HG02588 (cell line): Measurements from ENCODE around the gene ETNK1.

ENCODE experiments used
- ATAC-seq: cut with Tn5 transposase; IDR thresholded peaks from one replicate; pipeline ENCODE4 v1.9.1; 2021; ENCODE audit warnings: mild to moderate bottlenecking, moderate library complexity; ENCODE audit not compliant: unreplicated experiment

Gene ETNK1

DNA sequence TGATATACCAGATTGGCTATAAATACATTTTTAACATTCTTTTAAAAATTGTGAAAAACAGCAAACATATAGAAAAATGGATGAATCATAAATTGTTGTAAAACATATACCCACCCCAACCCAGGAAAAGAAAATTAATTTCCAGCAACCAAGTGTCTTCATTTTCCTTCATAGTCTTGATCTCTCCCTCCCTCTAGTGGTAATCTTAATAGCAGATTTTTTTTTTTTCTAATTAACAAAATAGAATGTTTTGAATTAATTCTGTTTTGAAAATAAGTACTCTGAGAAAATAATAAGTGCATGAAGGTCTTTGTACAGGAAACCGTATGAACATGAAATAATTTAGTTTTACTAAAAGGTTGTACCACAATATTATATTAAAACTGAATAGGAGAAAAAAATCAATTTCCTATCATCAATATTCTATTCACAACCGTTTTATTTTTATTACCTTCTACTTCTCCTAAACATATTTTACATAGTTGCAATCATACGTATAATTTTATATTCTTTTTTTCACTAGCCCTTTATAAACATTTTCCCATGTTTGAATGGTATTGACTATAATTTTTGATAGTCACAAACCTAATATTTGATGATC, 7.0 kb downstream of the ETNK1 start:
- no peak for ATAC-seq

DNA sequence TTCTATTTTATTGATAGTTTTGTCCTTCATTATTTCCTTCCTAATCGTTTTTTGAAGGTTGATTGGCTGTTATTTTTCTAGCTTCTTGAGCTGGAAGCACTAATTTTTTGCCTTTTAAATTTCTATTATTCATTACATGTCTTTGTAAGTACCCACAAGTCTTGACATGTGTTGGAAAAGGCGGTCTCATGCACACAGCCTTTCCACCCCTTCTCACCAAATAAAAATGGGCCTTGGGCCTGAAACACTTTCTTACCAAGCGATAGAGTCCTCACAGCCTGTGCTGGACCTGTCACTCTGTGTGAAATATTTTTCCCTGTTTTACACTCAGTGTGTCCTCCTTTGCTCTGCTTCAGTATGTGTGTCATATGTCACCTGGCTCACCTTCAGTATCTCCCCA, 9.9 kb downstream of the ETNK1 start:
- ATAC-seq: no peak

DNA sequence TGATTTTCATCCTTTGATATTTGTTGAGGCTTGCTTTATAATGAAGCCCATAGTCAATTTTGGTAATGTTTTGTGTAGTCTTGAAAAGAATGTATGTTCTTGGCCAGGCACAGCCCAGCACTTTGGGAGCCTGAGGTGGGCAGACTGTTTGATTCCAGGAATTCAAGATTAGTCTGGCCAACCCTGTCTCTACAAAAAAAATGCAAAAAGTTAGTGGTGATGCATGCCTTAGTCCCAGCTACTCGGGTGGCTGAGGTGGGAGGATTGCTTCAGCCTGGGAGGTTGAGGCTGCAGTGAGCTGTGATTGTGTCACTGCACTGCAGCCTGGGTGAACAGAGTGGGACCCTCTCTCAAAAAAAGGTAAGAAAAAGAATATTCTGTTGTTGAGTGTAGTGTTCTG, 10.8 kb downstream of the ETNK1 start:
- ATAC-seq: no peak

DNA sequence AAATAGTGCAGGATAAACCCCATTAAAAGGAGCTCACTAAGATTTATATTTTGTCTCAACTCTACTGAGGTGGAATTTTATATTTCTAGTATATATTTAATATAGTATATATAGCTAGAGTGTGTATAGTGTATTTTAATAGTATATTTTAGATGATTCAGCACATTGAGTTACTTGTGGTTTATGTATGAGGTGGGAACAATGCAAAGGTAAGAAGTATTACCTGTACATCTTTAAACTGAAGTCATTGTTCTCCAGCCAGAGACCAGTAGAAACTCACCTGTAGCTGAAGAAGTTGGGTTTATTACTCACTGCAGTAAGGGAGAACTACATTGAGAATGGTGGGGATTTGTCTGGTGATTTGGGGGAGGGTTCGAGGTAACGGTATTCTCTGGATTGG, 15.9 kb downstream of the ETNK1 start:
- ATAC-seq: no peak

DNA sequence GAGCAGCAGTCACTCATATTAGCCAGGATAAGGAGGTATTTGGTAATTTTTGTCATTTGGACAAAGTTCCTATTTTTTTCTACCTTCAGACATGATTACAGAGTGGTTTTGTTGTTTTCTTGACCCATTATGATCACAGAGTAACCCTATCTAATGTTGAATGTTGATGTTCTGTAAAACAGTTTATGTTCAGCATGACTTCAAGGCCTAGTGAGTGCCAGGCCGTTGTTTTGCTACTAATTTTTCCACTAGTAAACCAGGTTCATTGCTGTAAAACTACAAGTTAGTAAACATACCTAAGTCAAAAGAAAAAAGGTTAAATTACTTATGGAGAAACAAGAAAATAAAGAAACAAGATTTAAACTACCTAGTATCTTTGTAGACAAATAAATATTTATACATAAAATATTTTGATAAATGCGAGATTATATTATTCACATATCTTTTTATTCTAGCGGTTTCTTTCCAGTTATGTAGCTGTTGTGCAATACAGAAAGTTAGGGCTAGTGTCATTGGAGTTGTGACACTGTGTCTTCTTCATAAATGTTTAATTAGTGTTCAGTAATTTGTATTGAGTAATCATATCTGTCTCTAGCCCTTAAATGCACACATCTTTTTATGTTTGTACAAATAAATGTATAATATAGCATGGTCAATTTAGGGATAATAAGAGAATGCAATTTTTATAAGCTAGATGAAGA, 16.5 kb downstream of the ETNK1 start:
- ATAC-seq: no peak

DNA sequence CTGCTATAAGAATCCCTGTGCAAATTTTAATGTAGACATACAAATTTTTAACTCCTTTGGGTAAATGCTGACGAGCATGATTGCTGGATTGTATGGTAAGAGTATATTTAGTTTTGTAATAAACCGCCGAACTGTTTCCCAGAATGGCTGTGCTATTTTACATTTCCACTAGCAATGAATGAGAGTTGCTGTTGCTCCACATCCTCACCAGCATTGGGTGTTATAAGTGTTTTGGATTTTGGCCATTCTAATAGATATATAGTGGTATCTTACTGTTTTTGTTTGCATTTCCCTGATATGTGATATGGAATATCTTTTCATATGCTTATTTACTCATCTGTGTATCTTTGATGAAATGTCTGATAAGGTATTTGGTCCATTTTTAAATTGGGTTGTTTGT, 23.7 kb downstream of the ETNK1 start:
- ATAC-seq: no peak

DNA sequence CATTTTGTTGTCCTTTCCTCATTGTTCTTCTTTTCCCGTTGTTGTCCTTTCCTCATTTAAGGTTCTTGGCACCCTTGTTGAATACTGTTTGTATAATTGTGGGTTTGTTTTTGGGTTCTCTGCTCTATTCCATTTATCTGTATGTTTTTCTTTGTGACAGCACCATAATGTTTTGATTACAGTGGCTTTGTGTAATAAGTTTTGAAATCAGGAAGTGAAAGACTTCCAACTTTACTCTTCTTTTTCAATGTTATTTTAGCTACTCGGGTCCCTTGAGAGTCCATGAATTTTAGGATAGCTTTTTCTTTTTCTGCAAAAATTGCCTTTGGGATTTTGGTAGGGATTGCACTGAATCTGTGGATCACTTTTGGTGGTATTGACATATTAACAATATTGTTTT, 28.1 kb downstream of the ETNK1 start:
- ATAC-seq: no peak

DNA sequence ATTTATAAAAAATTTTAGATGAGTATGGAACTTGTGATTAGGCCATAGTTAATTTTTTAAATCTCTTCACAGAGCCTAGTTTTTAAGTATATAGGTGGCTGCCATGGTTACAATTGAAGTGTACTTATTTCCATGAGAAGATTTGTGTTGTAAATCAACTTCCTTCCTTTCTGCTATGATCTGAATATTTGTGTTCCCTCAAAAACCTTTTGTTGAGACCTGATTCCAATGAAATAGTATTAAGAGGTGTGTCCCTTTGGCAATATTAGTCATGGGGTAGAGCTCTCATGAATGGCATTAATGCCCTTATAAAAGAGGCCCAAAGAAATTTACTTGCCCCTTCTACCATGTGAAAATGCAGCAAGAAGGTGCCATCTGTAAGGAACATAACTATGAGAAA, 28.8 kb downstream of the ETNK1 start:
- no peak for ATAC-seq

DNA sequence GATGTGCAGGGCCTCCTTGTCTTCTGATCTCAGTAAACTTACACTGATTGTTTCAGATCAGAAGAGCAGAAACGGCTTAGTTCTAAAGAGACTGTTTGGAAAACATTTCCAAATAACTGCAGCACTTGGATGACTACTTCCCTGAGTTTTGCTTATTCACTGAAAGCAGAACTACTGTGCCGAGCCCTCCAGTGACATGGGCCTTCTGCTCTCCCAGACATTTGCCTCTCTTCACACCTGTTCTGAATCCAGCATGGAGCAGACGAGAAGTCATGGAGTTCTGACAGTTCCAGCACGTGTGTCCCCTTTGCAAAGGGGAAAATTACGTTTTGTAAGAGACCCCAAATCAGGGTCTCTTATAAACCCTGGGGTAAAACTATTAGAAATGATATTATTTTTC, 31.4 kb downstream of the ETNK1 start:
- no peak for ATAC-seq

DNA sequence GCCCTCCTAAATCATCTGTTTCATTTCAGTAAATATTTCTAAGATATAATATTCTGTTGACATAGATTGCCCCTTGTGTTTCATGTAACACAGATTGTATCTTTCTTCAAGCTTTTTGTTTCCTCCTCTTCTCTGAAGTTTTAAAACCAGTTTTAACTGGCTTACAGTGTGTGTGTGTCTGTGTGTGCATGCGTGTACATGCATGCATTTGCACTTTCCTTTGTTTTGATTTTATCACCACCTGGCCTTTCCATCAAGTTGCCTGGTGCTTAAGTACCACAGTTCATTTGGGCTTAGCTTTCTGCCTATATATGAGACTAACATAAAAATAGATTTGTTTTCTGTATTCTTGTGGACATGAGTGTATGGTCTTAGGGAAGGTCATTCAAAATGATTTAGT, 31.9 kb downstream of the ETNK1 start:
- ATAC-seq: no peak

DNA sequence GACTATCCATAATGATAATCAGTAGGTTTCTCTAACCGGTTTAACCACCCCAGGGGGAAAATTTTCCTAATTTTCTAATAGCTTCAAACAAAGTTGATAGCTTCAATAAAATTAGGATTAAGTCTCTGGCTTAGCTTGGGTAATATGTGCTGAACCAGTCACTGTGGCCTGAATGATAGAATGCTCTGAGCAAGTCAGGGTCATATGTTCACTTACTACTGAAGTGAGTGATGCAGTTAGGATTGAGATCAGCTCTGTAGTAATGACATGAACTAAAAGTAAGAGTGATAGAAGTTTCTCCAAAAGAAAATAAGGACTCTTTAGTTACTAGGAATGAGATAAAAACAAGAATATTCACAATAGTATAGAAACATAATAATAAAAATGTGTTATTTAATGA, 32.6 kb downstream of the ETNK1 start:
- ATAC-seq: no peak

DNA sequence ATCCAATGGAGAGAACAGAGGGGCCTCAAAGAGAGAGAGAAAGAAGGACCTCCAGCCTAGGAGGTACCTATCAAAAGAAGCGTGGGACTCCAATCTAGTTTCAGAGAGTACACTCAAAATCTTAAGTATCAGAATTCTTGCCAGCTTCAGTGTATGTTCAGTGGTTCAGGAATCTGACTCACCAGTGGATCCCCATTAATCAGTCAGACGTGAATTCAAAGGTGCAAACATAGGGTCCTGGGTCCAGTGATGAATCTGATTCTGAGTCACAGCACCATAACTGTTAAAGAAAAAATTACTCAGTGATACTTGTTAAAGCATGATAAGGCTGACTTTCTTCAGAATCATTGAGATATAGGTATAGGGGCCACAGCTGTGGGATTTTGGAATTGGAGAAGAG, 33.2 kb downstream of the ETNK1 start:
- ATAC-seq: no peak

DNA sequence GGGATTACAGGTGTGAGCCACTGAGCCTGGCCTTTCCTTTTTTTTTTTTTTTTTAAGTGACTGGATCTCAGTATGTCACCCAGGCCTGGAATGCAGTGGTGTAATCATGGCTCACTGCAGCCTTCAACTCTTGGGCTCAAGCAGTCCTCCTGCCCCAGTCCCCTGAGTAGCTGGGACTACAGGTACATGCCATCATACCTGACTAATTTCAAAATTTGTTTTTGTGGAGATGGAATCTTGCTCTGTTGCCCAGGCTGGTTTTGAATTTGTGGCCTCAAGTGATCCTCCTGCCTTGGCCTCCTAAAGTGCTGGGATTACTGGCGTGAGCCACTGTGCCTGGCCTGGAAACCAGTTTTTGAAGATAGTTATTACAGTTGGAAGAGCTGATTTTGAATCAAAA, 37.4 kb downstream of the ETNK1 start:
- ATAC-seq: no peak

DNA sequence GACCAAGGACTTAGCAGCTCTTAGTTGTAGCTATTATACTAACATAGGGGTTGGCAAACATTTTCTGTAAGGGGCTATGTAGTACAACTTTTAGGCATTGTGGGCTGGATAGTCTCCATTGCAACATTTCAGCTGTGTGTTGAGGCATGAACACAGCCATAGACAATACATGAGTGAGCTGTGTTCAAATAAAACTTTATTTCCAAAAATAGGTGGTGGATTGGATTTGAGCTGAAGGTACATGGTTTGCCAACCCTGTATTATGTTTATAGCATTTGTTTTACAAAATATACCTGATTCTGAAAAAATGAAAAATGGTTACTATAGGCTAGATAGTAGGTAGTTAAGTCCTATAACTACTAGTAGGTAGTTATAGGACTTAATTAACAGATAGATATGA, 40.5 kb downstream of the ETNK1 start:
- no peak for ATAC-seq

DNA sequence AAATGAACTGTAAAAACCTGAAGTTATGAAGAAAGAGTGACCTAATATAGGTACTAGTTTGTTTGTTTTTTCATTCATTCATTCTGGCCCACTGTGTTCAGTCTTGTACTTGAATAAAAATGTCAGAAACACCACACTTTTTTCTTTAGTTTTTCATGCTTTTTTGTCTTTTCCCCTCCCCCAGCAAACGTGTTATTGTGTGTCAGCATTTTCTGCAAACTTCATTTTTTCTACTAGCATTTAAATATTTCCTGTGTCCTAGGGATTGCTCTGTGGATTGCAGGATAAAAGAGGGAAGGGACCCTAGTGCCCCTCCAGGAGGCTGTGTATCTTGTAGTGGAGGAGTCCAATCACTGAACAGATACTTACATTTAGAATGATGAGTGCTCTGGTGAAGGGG, 42.2 kb downstream of the ETNK1 start:
- ATAC-seq: no peak

DNA sequence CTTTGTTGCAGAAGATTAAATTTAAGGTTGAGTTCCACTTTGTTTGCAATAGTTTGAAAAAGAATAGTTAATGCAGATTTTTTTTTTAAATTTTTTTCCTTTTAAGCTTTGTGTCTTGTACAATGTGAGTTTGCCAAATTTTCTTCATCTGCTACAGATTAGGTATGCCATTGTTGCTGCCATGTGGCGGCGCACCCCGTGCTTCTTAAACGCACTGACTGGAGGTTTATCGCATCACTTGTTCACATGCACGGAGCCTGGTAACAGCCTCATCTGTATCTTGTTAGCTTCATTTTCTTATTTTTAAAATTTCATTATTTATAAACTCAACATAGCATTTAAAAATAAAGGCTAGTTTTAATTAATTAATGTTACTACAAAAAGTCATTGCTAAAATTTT, 43.5 kb downstream of the ETNK1 start:
- ATAC-seq: no peak

DNA sequence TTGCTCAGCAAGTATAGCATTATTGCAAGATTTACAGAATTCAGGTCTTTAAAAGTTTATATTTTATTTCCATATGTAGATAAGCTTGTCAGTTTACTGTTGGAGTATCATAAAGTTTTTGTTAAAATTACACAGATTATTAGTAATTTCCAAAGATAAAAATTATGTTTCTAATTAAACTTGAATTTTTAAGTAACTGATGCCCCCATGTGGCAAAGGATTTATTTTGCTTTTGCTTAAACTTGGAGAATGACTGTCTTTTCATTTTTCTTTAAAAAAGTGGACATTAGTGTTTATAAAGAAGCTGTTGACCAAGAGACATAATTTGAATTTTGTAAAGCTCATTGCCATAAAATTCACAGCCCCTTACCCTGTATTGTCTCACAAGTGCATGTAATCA, 45.8 kb downstream of the ETNK1 start:
- ATAC-seq: no peak

DNA sequence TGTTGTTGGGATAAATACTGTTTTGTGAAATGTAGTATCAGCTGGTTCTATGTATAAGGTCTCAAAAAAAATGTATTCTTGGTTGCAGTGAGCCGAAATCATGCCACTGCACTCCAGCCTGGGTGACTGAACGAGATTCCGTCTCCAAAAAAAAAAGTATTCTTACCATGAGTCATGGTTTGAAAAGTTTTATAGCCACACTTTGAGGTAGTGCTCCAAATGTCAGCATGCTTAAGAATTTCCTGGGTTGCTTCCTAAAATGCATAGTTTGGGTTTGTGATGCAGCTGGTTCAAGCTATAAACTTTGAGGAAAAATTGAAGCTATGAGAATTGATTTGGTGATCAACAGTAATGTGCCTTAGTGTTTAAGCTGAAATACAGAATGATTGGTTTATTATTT, 48.0 kb downstream of the ETNK1 start:
- no peak for ATAC-seq

DNA sequence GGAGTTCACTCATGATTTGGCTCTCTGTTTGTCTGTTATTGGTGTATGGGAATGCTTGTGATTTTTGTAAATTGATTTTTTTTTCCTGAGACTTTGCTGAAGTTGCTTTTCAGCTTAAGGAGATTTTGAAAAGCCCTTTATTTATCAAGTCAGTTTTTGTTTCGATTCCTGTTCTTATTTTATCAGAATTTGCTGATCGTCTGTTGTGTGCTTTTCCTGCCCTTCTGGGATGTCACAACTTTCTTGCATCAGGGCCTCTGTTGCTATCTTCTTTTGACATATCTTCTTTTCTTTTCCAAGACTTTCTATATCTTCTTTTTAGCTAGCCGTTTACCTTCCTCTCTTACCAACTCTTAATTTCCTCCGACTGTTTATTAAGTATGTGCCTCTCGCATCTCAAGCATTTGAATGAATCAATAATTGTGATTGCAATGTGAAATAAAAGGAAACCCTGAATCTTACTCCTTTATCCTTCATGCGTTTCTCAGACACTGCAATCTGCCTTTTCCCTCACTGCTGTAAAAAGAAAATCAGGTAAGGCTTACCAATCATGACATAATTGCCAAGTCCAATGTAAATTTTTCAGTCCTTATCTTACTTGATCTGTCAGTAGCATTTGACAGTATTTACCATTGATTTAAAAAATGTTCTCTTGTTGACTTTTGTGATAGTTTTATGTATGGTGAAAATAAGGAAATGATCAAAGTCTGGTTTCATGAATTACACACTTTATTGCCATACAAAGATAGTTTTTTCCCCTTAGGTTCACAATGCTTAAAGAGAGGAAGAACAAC, 53.0 kb downstream of the ETNK1 start:
- no peak for ATAC-seq

DNA sequence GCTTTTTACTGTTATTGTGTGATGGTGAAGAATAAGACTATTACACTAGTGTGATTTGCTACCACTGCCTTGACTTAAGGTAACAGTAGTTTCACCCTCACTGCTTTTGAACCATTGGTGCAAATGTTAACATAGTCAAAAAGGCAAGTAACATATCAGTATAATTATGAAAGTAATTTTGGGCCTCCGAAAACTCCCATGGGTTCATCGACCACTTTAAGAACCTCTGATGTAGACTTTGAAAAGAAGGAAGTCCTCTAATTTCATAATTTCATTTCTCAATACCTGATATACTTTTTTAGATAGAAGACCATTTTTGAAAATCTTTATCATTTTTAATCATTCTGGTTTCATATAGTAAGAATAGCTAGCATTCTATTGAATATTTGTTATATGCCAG, 57.7 kb downstream of the ETNK1 start:
- no peak for ATAC-seq

DNA sequence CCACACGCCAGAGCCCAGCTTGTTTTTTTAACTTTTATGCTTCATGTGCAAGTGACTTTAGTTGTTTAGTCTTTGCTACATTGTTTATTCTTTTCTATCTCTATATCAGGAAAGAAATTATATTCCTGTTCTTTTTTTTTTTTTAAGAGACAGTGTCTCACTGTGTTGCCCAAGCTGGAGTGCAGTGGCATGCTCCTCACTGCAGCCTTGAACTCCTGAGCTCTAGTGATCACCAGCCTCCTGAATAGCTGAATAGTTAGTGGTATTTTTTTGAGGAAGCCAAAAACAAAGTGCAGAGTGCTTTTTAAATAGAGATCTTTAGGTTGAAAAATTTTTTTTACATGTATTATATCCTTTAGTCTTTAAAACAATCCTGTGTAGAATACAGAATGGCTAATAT, 58.2 kb downstream of the ETNK1 start:
- no peak for ATAC-seq
